Measurements from ENCODE around the gene OR7C2.

- TF ChIP-seq SIN3A (IDR thresholded peaks at IDR 0.05; ENCODE audit: borderline replicate concordance, insufficient read depth, low read length) (no peak), TAF1 (IDR thresholded peaks at IDR 0.05; ENCODE audit: borderline replicate concordance, insufficient read depth, low read length) (no peak), POLR2AphosphoS5 (IDR thresholded peaks at IDR 0.05; ENCODE audit: low read depth, low read length) (no peak), FOXP2 (optimal IDR thresholded peaks at IDR 0.05; ENCODE audit: borderline replicate concordance, extremely low read depth, extremely low read length, insufficient read depth) (no peak)
Measured at GRCh38 chr19:14941189-14941588, at the start of gene OR7C2.

Measured in PFSK-1 (cell line).